ENCODE measurements around the gene ZSCAN18.
"Not testable (repeated sequence)": the region's sequence is repeated elsewhere in the genome, so short reads cannot be mapped to it uniquely, and the experiment has no call there.

The ZSCAN18 gene, protein sequence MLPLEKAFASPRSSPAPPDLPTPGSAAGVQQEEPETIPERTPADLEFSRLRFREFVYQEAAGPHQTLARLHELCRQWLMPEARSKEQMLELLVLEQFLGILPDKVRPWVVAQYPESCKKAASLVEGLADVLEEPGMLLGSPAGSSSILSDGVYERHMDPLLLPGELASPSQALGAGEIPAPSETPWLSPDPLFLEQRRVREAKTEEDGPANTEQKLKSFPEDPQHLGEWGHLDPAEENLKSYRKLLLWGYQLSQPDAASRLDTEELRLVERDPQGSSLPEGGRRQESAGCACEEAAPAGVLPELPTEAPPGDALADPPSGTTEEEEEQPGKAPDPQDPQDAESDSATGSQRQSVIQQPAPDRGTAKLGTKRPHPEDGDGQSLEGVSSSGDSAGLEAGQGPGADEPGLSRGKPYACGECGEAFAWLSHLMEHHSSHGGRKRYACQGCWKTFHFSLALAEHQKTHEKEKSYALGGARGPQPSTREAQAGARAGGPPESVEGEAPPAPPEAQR

GRCh38 chr19:58097781-58098681, at the start of gene ZSCAN18:
ZSCAN18 (minus strand) TSS chr19:58098231; CDS start chr19:58090267, 7,964 bp downstream.
- peak; percentile 93 for DNase-seq (ENCODE audit: low read depth)

GRCh38 chr19:58147475-58147874, 49.4 kb upstream of the ZSCAN18 start:
- DNase-seq (ENCODE audit: low read depth): not testable (repeated sequence)

DNA sequence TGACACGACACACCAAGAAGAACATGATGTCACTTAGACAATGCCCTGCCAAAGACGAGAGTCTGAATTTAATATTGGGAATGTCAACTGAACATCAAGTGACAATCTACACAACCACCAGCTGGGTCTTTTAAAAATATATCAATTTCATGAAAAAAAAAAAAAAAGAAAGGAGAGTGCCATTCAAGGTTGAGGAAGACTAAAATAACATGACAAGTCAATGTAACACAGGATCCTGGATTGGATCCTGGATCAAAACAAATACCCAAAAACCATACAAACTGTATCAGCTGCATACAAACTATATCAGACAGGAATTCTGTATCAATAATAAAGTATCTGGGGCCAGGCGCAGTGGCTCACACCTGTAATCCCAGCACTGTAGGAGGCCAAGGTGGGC, 47.8 kb upstream of the ZSCAN18 start:
- DNase-seq (ENCODE audit: low read depth): no peak

- DNase-seq (ENCODE audit: low read depth): no peak
Observed at GRCh38 chr19:58134244-58134643, 36.2 kb upstream of the ZSCAN18 start.

GRCh38 chr19:58129284-58129683, 31.3 kb upstream of the ZSCAN18 start:
- no peak for DNase-seq (ENCODE audit: low read depth)

GRCh38 chr19:58128041-58128685, 30.1 kb upstream of the ZSCAN18 start:
- no peak for DNase-seq (ENCODE audit: low read depth)

GRCh38 chr19:58123354-58123753, 25.3 kb upstream of the ZSCAN18 start:
- DNase-seq (ENCODE audit: low read depth): no peak

DNA sequence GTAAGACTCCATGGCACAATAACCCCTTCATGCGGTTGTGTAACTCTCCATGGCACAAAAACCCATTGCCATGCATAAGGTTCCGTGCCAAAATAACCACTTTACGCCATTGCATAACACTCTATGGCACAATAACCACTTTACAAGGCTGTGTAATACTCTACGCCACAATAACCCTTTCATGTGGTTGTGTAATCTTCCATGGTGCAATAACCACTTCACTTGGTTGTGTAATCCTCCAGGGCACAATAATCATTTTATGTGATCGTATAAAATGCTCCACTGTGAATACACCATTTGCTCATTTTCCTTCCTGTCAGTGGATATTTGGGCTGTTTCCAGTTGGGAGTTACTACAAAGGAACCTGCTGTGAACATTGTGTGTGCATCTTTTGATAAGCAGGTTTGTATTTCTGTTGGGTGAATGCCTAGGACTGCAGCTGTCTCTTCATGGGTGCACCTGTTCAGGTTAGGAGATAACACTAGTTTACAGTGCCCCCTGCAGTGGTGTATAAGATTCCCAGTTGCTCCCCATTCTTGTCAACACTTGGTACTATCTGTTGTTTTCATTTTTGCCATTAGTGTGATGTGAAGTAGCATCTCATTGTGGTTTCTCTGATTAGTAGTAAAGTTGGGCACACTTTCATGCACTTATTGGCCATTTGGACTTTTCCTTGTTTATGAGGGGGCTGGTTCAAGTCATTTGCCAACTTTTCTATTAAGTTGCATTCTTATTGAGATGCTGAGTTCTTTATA, 21.1 kb upstream of the ZSCAN18 start:
- DNase-seq (ENCODE audit: low read depth): no peak

DNA sequence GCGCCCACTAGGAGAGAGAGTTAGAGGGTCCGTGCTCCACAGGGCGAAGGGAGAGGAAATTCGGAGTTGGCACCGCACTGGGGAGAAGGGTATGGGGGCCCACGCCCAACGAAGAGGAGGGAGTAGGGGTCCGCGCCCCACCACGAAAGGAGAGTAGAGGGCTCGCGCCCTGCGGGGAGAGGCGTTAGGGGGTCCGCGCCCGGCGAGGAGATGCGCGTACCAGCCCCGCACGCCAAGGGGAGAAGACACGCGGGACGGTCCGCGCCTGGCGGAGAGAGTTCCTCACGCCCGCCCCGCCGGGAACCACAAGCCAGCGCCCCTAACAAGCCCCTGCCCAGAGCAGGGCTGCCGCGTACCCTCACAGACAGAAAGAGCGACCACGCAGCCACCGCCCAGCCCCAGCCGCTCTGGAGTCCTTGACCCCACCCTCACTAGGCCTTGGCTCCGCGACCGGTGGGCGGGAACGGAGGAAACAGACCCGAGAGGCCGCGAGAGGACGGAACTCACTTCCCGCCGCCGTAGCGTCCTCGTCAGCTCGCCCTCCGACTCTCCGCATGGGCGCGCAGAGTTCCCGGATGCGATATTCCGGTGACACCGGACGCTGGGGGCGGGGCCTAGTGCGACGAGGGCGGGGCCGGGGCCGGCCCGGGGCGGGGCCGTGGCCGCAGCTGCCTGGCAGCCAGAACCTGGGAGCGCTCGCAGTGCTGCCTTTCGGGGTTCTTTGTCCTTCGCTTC, 20.0 kb upstream of the ZSCAN18 start:
- no peak for DNase-seq (ENCODE audit: low read depth)

DNA sequence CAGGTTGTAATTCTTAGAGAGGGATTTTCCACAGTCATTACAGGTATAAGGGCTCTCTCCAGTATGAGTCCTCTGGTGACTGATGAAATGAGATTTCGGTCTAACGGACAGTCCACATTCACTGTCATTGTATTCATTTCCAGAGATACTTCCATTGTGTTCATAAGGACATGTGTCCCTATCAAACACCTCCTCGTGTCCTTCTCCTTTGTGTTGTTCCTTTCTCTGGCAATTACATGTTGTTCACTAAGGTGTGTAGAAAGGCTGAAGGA, 10.5 kb upstream of the ZSCAN18 start:
- DNase-seq (ENCODE audit: low read depth): no peak

- no peak for DNase-seq (ENCODE audit: low read depth)
Observed at GRCh38 chr19:58107778-58108545, 9.9 kb upstream of the ZSCAN18 start.

DNA sequence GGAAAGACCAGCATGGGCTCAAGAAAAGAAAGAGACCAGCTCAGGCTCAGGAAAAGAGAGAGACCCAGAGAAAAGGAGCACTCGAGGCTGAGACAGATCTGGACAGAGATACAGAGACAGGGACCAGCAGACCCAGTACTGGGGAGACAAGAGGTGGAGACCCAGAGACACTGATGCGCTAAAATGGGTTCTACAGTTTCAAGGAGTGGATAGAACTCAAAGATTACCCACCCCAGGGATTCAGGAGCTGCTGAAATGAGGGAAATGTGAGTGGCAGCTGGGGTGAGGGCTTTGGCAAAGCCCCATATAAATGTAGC, 609 bp upstream of the ZSCAN18 start:
- DNase-seq (ENCODE audit: low read depth): no peak

GRCh38 chr19:58097349-58097748, 682 bp downstream of the ZSCAN18 start:
- no peak for DNase-seq (ENCODE audit: low read depth)

DNA sequence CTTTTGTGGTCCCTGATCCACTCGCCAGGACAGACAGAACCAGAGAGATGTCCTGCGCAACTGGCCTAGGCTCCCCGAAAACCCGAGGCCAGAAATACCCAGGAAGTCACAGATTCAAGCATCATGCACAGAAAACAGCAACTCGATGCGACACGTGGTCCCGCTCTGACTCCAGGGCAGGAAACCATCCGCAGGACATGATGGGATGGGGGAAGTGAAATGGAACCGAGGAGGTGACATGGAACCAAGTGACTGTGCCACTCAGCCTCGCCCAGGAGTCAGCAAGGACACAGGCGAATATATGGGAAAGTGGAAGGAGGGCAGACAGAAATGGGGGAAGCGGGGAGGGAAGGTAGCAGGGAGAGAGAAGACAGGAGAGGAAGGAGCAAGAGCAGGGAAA, 1.1 kb downstream of the ZSCAN18 start:
- no peak for DNase-seq (ENCODE audit: low read depth)

- DNase-seq (ENCODE audit: low read depth): no peak
Observed at GRCh38 chr19:58095328-58095727, 2.7 kb downstream of the ZSCAN18 start.

- DNase-seq (ENCODE audit: low read depth): no peak
Observed at GRCh38 chr19:58093071-58093470, 5.0 kb downstream of the ZSCAN18 start.

DNA sequence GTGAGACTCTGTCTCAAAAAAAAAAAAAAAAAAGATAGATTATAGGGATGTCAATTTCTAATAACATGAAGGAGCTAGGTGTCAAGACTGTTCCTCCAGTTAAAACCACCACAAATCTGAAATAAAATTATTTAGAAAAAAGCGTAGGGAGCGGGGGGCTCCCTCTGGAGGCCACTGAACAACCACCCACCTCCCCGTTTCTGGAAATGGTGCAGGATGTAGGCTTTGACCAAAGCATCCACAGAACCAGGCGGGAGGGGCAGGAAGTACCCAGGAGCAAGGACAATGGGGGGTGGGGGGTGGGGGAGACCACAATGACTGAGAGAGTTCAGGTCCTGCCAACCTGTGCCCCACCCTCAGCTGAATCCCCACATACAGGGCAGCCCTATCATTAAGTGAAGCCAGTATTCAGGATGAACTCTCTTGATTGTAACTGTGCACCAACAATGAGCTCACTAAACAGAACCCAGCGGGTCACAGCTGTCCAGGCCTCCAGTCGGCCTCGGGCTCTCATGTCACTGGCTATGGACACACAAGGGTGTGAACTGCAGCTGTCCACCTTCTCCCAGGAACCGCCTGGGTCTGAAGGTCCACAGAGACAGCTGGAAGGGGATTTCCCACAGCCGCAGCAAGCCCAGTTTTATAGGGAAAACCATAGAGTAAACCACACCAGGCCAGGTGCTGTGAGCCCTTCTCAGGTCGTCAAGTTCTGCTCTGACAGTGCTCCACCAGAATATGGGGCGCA, 6.6 kb downstream of the ZSCAN18 start:
- DNase-seq (ENCODE audit: low read depth): no peak

DNA sequence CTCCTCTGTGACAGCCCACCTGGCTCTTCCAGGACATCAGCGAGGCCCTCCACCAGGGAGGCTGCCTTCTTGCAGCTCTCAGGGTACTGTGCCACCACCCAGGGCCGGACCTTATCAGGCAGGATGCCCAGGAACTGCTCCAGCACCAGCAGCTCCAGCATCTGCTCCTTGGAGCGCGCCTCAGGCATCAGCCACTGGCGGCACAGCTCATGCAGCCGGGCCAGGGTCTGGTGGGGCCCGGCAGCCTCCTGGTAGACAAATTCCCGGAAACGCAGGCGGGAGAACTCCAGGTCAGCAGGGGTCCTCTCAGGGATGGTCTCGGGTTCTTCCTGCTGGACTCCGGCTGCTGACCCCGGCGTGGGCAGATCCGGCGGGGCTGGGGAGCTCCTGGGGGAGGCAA, 8.2 kb downstream of the ZSCAN18 start:
- DNase-seq (ENCODE audit: low read depth): no peak

GRCh38 chr19:58088521-58089052, 9.4 kb downstream of the ZSCAN18 start:
- DNase-seq (ENCODE audit: low read depth): no peak
